ENCODE results near the gene TCF4.

The TCF4 gene

GRCh38 chr18:55256929-55257289 lies 331.1 kb downstream of the TCF4 start:
- DNase-seq (ENCODE audit: low spot score): no peak

DNA sequence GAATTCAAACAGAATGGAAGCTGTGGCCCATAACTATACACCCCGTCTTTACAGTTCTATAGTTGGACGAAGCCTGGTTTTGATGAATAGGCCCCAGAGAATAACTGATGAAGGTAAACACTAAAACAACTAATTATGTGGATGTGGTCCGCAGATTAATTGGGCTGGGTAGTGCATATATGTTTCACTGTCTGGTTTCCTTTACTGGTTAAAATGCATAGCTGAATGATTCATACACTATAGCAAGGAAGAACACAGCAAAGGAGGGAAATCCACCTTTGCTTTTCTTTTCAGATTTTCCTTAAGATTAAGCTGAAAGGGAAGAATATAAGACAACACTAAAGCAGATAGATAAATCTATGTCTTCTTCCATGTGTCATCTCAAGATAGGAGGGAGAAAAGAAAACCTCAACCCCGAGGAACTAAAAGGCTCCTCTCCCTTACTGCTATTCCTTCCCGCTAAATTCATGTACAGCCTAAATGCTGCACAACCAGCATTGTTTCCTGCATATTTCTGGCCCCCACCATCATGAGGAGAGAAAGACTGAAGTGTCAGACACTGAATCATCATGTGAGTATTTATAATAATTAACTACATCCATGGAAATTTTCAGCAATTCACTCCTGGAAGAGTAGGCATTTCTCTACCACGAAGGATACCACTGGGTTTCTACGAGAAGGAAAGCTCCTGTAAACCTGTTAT lies 331.6 kb downstream of the TCF4 start:
- DNase-seq (ENCODE audit: low spot score): no peak

- no peak for DNase-seq (ENCODE audit: low spot score)
Observed at GRCh38 chr18:55253814-55254213, 334.2 kb downstream of the TCF4 start.

- DNase-seq (ENCODE audit: low spot score): no peak
Observed at GRCh38 chr18:55252901-55253300, 335.1 kb downstream of the TCF4 start.

DNA sequence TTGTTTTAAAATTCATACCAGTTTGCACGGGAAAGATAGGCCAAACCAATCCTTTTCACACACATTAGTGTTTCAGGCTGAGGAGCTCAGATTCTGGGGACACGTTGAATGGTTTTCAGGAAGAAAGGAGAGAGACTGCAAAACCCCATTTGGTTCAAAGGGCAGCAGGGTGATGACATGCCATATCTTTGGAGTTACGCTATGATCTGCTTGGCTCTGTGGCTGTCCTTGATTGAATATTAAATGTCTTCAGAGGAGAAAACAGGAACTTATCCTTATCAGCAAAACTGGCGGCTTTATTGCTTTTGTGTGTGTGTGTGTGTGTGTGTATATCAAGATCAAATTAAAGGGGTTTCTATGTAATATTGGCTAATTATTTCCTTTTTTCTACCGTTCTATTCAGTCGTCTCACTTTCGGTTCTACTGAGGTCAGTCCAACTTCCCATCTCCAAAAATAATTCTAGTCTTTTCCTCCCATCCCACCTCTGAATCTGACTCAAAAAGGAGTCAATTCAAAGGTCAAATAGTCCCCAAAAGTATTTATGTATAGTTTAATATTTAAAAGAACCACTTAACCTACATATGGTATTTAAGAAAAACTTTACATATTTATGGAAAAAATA lies 335.8 kb downstream of the TCF4 start:
- DNase-seq (ENCODE audit: low spot score): no peak

DNA sequence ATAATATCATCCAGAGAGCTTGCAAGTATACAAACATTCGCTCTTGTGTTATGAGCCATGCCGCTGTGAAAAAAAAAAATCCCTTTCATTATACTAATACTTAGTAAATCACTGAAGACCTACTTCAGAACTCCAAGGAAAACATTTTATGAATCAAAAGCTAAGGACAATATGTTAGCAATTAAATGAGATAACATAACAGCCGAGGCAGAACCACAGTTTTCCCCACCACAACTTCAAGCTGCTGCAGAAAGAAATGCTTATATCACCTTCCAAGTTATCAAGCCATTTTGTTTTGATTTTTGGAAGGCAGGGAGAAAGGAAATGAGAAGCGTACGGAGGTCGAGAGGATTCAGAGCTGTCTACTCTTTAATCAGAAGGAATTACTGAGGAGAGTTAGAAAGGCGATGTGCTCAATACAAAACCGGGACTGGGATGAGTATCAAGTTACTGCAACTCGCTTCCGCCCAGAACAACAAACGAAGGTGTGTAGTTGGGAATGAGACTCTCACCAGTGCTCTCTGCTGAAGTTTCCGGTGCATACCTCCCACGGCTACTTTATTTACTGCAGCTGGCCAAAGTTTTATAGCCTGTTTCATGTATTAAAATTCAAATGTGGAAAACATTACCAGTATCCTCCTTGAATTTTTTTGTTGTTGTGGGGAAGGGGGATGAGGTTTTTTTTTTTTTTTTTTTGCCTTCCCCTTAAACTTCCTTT lies 336.6 kb downstream of the TCF4 start:
- no peak for DNase-seq (ENCODE audit: low spot score)

- no peak for DNase-seq (ENCODE audit: low spot score)
Observed at GRCh38 chr18:55250768-55251173, 337.2 kb downstream of the TCF4 start.

GRCh38 chr18:55249550-55249949 lies 338.4 kb downstream of the TCF4 start:
- no peak for DNase-seq (ENCODE audit: low spot score)

DNA sequence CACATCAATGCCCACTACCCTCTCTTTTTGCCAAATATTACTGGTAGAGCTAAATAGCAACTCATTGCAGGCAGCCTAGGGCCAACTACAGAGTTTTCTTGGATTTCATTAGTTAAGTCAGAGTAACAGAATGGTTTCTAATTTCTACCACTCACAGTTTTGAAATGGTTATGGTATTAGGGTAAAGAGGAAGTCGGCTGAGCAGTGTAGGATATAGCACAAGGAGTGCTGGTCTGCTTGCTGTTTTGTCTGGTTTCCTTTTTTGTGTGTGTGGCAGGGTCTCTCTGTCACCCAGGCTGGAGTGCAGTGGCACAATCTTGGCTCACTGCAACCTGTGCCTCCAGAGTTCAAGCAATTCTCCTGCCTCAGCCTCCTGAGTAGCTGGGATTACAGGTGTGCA lies 339.5 kb downstream of the TCF4 start:
- DNase-seq (ENCODE audit: low spot score): no peak

- no peak for DNase-seq (ENCODE audit: low spot score)
Observed at GRCh38 chr18:55247032-55247431, 341.0 kb downstream of the TCF4 start.

- DNase-seq (ENCODE audit: low spot score): no peak
Observed at GRCh38 chr18:55246278-55246677, 341.7 kb downstream of the TCF4 start.

GRCh38 chr18:55245211-55245614 lies 342.8 kb downstream of the TCF4 start:
- DNase-seq (ENCODE audit: low spot score): no peak

- no peak for DNase-seq (ENCODE audit: low spot score)
Observed at GRCh38 chr18:55244546-55244945, 343.4 kb downstream of the TCF4 start.

DNA sequence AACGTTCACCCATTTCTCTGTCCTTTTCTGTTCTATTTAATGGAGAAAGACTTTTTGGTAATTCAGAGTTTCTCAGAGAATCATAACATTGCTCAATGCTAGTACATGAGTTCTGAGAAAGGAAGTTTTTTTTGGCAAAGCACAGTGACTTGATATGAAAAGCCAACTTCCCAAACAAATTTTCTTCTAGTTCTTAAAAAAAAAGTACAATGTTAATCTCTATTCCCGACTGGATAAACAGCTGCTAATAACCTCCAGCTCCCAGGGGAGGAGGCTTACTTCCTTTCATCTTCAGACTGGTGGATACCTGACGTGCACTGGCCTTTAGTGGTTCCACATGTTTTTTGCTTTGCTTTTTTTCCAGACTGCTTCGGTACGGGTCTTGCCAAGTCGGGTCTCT lies 344.1 kb downstream of the TCF4 start:
- DNase-seq (ENCODE audit: low spot score): no peak

DNA sequence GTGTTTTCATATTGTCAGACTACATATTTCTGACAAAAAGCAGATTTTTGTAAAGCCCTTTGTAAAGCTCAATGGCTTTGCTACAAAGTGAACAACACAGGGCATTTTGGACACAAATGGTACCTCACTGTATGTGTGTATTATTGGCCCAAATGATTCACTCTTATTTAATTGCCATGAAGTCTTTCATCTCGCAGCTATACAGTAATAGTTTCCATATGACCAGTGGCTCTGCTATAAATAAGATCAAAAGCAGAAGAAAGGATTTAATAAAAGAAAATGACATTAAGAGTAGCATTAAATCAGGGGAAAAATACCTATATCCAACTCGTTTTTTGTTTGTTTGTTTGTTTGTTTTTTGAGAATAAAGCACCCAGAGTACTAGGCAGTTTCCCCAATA lies 344.7 kb downstream of the TCF4 start:
- no peak for DNase-seq (ENCODE audit: low spot score)

GRCh38 chr18:55240978-55241377 lies 347.0 kb downstream of the TCF4 start:
- no peak for DNase-seq (ENCODE audit: low spot score)

DNA sequence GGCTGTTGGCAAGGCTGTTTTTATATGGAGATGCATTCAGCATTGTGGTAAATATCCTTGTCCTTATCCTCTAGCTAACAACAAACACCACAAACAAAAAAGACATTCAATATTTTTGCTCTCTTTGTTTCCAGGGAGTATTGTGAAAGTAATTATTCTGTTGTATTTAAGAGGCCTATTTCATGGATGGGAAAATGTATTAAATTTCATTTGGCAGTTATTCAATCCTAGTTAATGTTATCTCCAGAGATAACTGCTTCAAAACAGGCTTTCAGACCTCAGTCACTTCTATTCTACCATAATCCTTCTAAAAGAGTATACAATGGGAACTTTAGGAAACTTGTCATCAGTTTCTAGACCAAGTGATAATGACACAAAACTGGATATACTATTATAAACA lies 348.3 kb downstream of the TCF4 start:
- DNase-seq (ENCODE audit: low spot score): no peak

- DNase-seq (ENCODE audit: low spot score): no peak
Observed at GRCh38 chr18:55237660-55238059, 350.3 kb downstream of the TCF4 start.

- peak; percentile 26 for DNase-seq (ENCODE audit: low spot score)
Observed at GRCh38 chr18:55236150-55236931, 351.7 kb downstream of the TCF4 start.

DNA sequence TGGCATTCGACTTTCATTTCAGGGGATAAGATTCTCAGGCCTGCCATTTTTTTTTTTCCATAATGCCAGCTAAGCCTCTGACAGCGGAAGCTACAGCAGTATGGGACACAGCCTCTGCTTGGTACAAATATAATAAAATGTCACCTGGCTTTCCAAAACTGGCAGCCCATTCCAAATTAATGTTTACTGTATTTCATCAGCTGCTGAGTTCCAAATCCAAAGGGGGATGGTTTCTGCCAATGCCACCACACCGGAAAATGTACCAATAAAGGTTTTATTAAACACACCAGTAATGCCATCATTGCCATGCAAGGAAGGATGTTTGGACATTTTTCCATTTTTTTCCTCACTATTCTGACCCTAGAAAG lies 352.9 kb downstream of the TCF4 start:
- no peak for DNase-seq (ENCODE audit: low spot score)

DNA sequence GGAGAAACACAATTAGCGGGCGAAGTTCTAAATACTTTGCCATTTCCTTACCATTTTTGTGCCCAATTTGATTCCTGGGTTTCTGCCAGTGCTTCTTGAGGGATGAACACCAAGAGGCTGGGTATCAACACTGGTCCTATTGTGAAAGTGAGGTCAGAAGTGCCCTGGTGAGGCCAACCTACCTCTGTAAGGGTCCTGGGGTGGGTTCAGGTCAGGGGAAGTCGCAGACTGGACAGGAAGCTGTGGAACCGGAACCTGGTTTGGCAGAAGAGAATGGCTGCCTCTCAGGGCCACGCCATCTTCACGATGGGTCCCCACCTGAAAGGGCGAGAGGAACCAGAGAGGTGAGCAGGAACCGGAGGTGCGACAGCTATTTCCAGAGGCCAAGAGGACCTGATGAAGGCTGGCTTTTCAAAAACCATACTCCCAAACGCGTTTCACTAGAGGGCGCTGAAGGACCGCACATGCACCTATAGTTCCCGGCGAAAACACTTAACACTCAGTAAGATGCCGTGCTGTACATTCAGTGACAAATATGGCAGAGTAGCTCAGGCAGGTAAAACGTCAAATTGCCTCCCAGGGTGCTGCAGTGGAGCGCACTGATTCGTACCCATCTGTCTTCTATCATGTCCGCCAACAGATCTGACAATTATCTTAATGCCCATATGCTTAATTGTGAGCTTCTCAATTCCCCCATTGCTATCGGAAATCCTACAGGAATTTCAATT lies 353.5 kb downstream of the TCF4 start:
- peak; percentile 89 for DNase-seq (ENCODE audit: low spot score)

DNA sequence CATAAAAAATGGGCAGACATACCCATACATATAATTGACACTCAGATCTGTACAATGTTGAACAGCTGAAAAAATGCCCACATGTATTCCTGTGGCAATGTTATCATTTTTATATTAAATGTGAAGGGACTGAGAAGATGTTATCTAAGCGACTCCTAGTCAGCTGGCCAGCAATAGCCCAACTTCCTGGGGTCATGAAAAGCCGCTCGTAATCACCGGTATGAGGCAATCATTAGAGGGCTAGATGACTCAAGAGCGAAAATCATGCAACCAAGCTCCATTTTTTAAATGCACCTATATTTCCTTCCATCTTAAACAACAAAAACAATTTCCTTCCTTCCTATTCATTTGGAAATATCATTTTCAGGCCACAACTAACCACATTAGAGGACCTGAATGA lies 354.1 kb downstream of the TCF4 start:
- DNase-seq (ENCODE audit: low spot score): no peak

Measured in NAMALWA (cell line).